A673 (cell line): Measurements from ENCODE around the gene C13orf42. TPM values are rescaled to one million over a fixed set of nuclear protein-coding genes. Genes with fewer than 3 reads are reported as not detected.

Experiments used
- BruUV-seq: library from RNA; stranded (reverse); fragments of 400-500 nt; replicated peaks from 2 replicates; lab custom pipeline; 2021; lab: Mats Ljungman, UMichigan
- CTCF ChIA-PET: fragments of 300-600 bp; sonication (Branson Sonifier 250); formaldehyde crosslinking; loops from one replicate; lab custom pipeline; 2022; ENCODE audit warnings: antibody characterized with exemption; lab: Charles Lee
- POLR2A ChIA-PET: fragments of 300-600 bp; sonication (Branson Sonifier 250); formaldehyde crosslinking; loops from one replicate; lab custom pipeline; 2022; ENCODE audit warnings: antibody characterized with exemption; ENCODE audit not compliant: low non-redundant PET; lab: Charles Lee
- DNase-seq: peaks from one replicate; pipeline ENCODE4 v3.0.0-alpha.2; 2015; ENCODE audit warnings: low spot score
- H3K27ac ChIP-seq: fragments of 200-600 bp; sonication (generic); 2 replicates; pipeline ENCODE4 v1.5.1; 2016; ENCODE audit warnings: mixed run types, low read depth, mild to moderate bottlenecking, mixed read lengths, antibody characterized with exemption, low read length; ENCODE audit not compliant: poor library complexity, severe bottlenecking
- H3K27me3 ChIP-seq: fragments of 200-600 bp; sonication (generic); replicated peaks from 2 replicates; pipeline ENCODE4 v1.6.1; 2017; ENCODE audit warnings: mixed run types, low read depth, mild to moderate bottlenecking, mixed read lengths, antibody characterized with exemption, low read length; ENCODE audit not compliant: insufficient read depth, poor library complexity
- H3K36me3 ChIP-seq: fragments of 200-600 bp; sonication (generic); 2 replicates; pipeline ENCODE4 v1.6.1; 2016; ENCODE audit warnings: mixed run types, mild to moderate bottlenecking, mixed read lengths, antibody characterized with exemption, low read length; ENCODE audit not compliant: insufficient read depth, poor library complexity, severe bottlenecking
- H3K4me1 ChIP-seq: fragments of 200-600 bp; sonication (generic); 2 replicates; pipeline ENCODE4 v1.6.1; 2017; ENCODE audit warnings: mixed run types, mild to moderate bottlenecking, mixed read lengths, antibody characterized with exemption, low read length; ENCODE audit not compliant: insufficient read depth, poor library complexity, severe bottlenecking
- H3K4me3 ChIP-seq: fragments of 200-600 bp; sonication (generic); 2 replicates; pipeline ENCODE4 v1.5.1; 2016; ENCODE audit warnings: low read depth, mixed run types, mild to moderate bottlenecking, mixed read lengths, low read length; ENCODE audit not compliant: poor library complexity, severe bottlenecking
- H3K9me3 ChIP-seq: fragments of 200-600 bp; sonication (generic); 2 replicates; pipeline ENCODE4 v1.6.1; 2016; ENCODE audit warnings: mixed run types, low read depth, mild to moderate bottlenecking, mixed read lengths, antibody characterized with exemption, low read length; ENCODE audit not compliant: poor library complexity, severe bottlenecking
- EZH2 ChIP-seq: fragments of 200-600 bp; sonication (generic); IDR thresholded peaks from 2 replicates; pipeline ENCODE4 v1.6.1; 2017; ENCODE audit warnings: borderline replicate concordance, low read depth, mild to moderate bottlenecking, mixed read lengths, antibody characterized with exemption, low read length; ENCODE audit not compliant: poor library complexity, severe bottlenecking
- intact Hi-C: fragments of 100-400 bp; cut with micrococcal nuclease; formaldehyde crosslinking; loops from one replicate; pipeline ENCODE4 v1.10.0; 2022; ENCODE audit not compliant: unreplicated experiment
- total RNA-seq: library from RNA; stranded (reverse); gene quantifications from 2 replicates; pipeline ENCODE4 v1.2.3, GENCODE V29; 2021
- TF ChIP-seq, protein P1 (sequence below): fragments of 300-800, 200-600 bp; sonication (generic); conservative IDR thresholded peaks from 2 replicates; pipeline ENCODE4 v1.5.1; 2017; ENCODE audit warnings: low read depth, mild to moderate bottlenecking, antibody characterized with exemption, low read length, moderate library complexity, mixed read lengths

Gene C13orf42
- total RNA-seq, 1 experiment from 2014 or later: not detected

DNA sequence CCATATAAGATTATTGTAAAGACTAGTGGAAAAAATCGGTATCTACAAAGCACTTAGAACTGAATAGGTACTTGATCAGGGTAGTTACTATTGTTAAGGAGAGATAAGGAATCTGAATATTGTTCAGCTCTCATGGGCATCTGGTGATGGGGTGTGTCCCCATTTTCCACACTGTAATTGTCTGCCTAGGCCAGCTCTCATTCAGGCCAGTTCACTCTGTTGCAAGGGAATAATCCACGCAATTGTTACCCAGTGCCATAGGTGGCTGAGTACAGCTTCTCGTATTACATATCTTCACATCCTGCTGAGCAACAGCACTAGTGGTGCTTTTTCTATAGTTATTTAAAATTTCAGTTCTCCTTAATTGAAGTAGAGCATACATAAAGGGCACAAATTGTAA is 45.6 kb upstream of the C13orf42 start:
- intact Hi-C loops: loop anchor here (10.0 kb wide), 1 partner anchor 68 kb away; the partner anchor contains the start of gene FAM124A
- no peak for DNase-seq
- Histone ChIP-seq H3K9me3 (no peaks in the 10 kb centered on the region), H3K27ac (no peak overlapping the region), H3K4me1 (peaks cover 4% of the 10 kb centered on the region), H3K36me3 (no peaks in the 10 kb centered on the region), H3K4me3 (no peak overlapping the region), H3K27me3 (no peaks in the 10 kb centered on the region)
- no peak for TF ChIP-seq EZH2
- TF ChIP-seq, protein P1, sequence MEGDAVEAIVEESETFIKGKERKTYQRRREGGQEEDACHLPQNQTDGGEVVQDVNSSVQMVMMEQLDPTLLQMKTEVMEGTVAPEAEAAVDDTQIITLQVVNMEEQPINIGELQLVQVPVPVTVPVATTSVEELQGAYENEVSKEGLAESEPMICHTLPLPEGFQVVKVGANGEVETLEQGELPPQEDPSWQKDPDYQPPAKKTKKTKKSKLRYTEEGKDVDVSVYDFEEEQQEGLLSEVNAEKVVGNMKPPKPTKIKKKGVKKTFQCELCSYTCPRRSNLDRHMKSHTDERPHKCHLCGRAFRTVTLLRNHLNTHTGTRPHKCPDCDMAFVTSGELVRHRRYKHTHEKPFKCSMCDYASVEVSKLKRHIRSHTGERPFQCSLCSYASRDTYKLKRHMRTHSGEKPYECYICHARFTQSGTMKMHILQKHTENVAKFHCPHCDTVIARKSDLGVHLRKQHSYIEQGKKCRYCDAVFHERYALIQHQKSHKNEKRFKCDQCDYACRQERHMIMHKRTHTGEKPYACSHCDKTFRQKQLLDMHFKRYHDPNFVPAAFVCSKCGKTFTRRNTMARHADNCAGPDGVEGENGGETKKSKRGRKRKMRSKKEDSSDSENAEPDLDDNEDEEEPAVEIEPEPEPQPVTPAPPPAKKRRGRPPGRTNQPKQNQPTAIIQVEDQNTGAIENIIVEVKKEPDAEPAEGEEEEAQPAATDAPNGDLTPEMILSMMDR: no peak
- POLR2A ChIA-PET: no interaction called here
- CTCF ChIA-PET: no interaction called here
- BruUV-seq: no TSS peak

- H3K27me3 ChIP-seq: no peaks in the 10 kb centered on the region
- no peaks in the 10 kb centered on the region for H3K9me3 ChIP-seq
- H3K36me3 ChIP-seq: no peaks in the 10 kb centered on the region
- CTCF ChIA-PET: no interaction called here
- TF ChIP-seq, protein P1: no peak
- TF ChIP-seq EZH2: no peak
- DNase-seq: no peak
- no peak overlapping the region for H3K4me3 ChIP-seq
- no TSS peak for BruUV-seq
- POLR2A ChIA-PET: no interaction called here
- peaks cover 4% of the 10 kb centered on the region for H3K4me1 ChIP-seq
- intact Hi-C loops: loop anchor here (10.0 kb wide), 1 partner anchor 69 kb away; the partner anchor contains the start of gene FAM124A
- H3K27ac ChIP-seq: no peak overlapping the region
Measured at GRCh38 chr13:51155776-51156515, 44.9 kb upstream of the C13orf42 start.

DNA sequence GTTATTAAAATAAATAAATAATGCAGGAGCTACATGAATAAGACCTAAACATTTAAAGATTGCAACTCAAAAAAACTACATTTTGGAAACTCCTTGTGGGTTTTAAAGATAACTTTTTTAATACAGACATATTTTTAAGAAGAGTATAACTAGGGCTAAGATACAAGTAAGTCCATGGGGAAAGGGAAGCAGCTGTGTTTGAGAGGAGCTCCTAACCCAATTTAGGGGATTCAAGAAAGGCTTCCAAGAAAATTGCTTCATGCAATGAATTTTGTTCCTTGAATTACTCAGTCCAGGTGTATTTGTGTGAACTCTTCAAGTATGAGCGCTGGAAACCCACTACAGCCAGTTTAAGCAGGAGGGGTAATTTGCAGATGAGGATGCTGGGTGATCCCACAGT is 44.1 kb upstream of the C13orf42 start:
- Histone ChIP-seq H3K27me3 (no peaks in the 10 kb centered on the region), H3K36me3 (no peaks in the 10 kb centered on the region), H3K4me3 (no peak overlapping the region), H3K27ac (no peak overlapping the region), H3K9me3 (no peaks in the 10 kb centered on the region), H3K4me1 (peaks cover 4% of the 10 kb centered on the region)
- ChIA-PET CTCF (interaction anchor here (0.5 kb wide), 1 partner anchor 647 kb away, joined by 9 read pairs; no protein-coding TSS in a partner anchor), POLR2A (no interaction called here)
- TF ChIP-seq, protein P1: no peak
- TF ChIP-seq EZH2: no peak
- intact Hi-C loops: loop anchor here (10.0 kb wide), 1 partner anchor 70 kb away; the partner anchor contains the start of gene FAM124A
- BruUV-seq: no TSS peak
- no peak for DNase-seq
